GM12878 (cell line): ENCODE measurements around the gene TMEM86B. TPM values are rescaled to one million over a fixed set of nuclear protein-coding genes. Genes with fewer than 3 reads are reported as not detected.
"Not testable (repeated sequence)": the region's sequence is repeated elsewhere in the genome, so short reads cannot be mapped to it uniquely, and the experiment has no call there.

Experiments
- ATAC-seq: fragments of 200-7000 bp; cut with Tn5 transposase; 3 replicates; pipeline ENCODE4 v1.9.1; 2020; ENCODE audit warnings: mild to moderate bottlenecking, moderate library complexity
- BruUV-seq: library from RNA; stranded (reverse); fragments of 400-500 nt; replicated peaks from 2 replicates; lab custom pipeline; 2021; lab: Mats Ljungman, UMichigan
- CTCF ChIA-PET: fragments of 300-600 bp; sonication (Branson Sonifier 250); formaldehyde crosslinking; extraction: SDS; loops from one replicate; lab custom pipeline; 2021; ENCODE audit warnings: inconsistent platforms; lab: Yijun Ruan, JAX
- POLR2A ChIA-PET: fragments of 350-600 bp; formaldehyde crosslinking; extraction: SDS; loops from one replicate; lab custom pipeline; 2021; ENCODE audit warnings: inconsistent platforms; lab: Charles Lee
- RAD21 ChIA-PET: fragments of 300-600 bp; sonication (Branson Sonifier 250); formaldehyde crosslinking; loops from one replicate; lab custom pipeline; 2023; ENCODE audit warnings: antibody characterized with exemption; ENCODE audit not compliant: unreplicated experiment; lab: Charles Lee
- SMC1A ChIA-PET: fragments of 300-600 bp; sonication (Branson Sonifier 250); formaldehyde crosslinking; loops from one replicate; lab custom pipeline; 2023; ENCODE audit not compliant: unreplicated experiment, uncharacterized antibody; lab: Charles Lee
- DNase-seq: peaks from one replicate; pipeline ENCODE4 v3.0.0-alpha.2; 2011; ENCODE audit warnings: low read depth, low spot score
- FAIRE-seq: peaks from 3 replicates; lab custom pipeline; 2011; peaks lifted over from hg19 to GRCh38; lab: Jason Lieb, UNC
- H2AFZ ChIP-seq: 2 replicates; pipeline ENCODE4 v1.6.0; 2011; ENCODE audit warnings: low read depth, low read length, control low read depth; ENCODE audit not compliant: control insufficient read depth
- H3K27ac ChIP-seq: 2 replicates; pipeline ENCODE4 v1.5.1; 2011; ENCODE audit warnings: control low read depth; ENCODE audit not compliant: control insufficient read depth, insufficient read depth
- H3K27me3 ChIP-seq, 2 experiments: replicated peaks in 1 of 2; 2 replicates each; pipeline versions ENCODE4 v1.6.0 to v1.6.1; 2011; ENCODE audit warnings: low read length in 1 of 2; ENCODE audit not compliant: control insufficient read depth in 2 of 2, insufficient read depth in 2 of 2
- H3K36me3 ChIP-seq, 2 experiments: 2 replicates each; pipeline ENCODE4 v1.5.1; 2011; ENCODE audit warnings: low read length in 1 of 2; ENCODE audit not compliant: control insufficient read depth in 2 of 2, insufficient read depth in 2 of 2
- H3K4me1 ChIP-seq: 2 replicates; pipeline ENCODE4 v1.6.1; 2011; ENCODE audit warnings: mild to moderate bottlenecking, low read length, moderate library complexity, mixed read lengths; ENCODE audit not compliant: control insufficient read depth, insufficient read depth
- H3K4me2 ChIP-seq: 2 replicates; pipeline ENCODE4 v1.6.0; 2011; ENCODE audit warnings: control low read depth; ENCODE audit not compliant: control insufficient read depth, insufficient read depth
- H3K4me3 ChIP-seq: fragments of 200-600 bp; sonication (generic); 2 replicates; pipeline ENCODE4 v1.5.1; 2016
- H3K79me2 ChIP-seq: 2 replicates; pipeline ENCODE4 v1.6.0; 2011; ENCODE audit warnings: low read length; ENCODE audit not compliant: control insufficient read depth, insufficient read depth
- H3K9ac ChIP-seq: 2 replicates; pipeline ENCODE4 v1.8.0; 2011; ENCODE audit warnings: low read length, control low read depth, mixed read lengths; ENCODE audit not compliant: control insufficient read depth, insufficient read depth
- H3K9me3 ChIP-seq: replicated peaks from 3 replicates; pipeline ENCODE4 v1.5.1; 2011; ENCODE audit warnings: mild to moderate bottlenecking, low read length; ENCODE audit not compliant: control insufficient read depth, insufficient read depth
- H4K20me1 ChIP-seq: 2 replicates; pipeline ENCODE4 v1.6.0; 2011; ENCODE audit not compliant: control insufficient read depth, insufficient read depth
- CHD2 ChIP-seq: IDR thresholded peaks from 2 replicates; pipeline ENCODE4 v1.6.1; 2011; ENCODE audit warnings: low read depth, low read length, improper control_type of control experiment, borderline replicate concordance
- EP300 ChIP-seq, 2 experiments: fragments of 150-350 bp in 1 of 2; IDR thresholded peaks; 2 replicates each; pipeline ENCODE4 v1.6.1; 2011 to 2012; ENCODE audit warnings: low read depth in 2 of 2, low read length in 2 of 2, borderline replicate concordance in 1 of 2, improper control_type of control experiment in 1 of 2, inconsistent platforms in 1 of 2; ENCODE audit not compliant: control insufficient read depth in 1 of 2
- FOS ChIP-seq: IDR thresholded peaks from 3 replicates; pipeline ENCODE4 v1.6.1; 2011; ENCODE audit warnings: borderline replicate concordance; ENCODE audit not compliant: insufficient read length; ENCODE audit errors: extremely low read depth
- HCFC1 ChIP-seq: fragments of 150-350 bp; IDR thresholded peaks from 2 replicates; pipeline ENCODE4 v1.6.1; 2014; ENCODE audit warnings: low read length
- RCOR1 ChIP-seq: conservative IDR thresholded peaks from 2 replicates; pipeline ENCODE4 v1.6.1; 2012; ENCODE audit warnings: low read depth, low read length, improper control_type of control experiment
- TCF7 ChIP-seq: IDR thresholded peaks from 2 replicates; pipeline ENCODE4 v1.6.1; 2014; ENCODE audit warnings: antibody characterized with exemption, borderline replicate concordance
- WGBS: methylation state at CpG from one replicate; pipeline ENCODE4 v1.1.6; 2016; ENCODE audit warnings: low lambda C conversion rate; ENCODE audit not compliant: insufficient replicate concordance, insufficient coverage; ENCODE audit errors: missing lambda C conversion rate; 5-methylcytosine and 5-hydroxymethylcytosine counted together
- in situ Hi-C: fragments of 300-500 bp; cut with MboI; formaldehyde crosslinking; loops from 9 replicates; pipeline ENCODE4 v1.14.3; 2018; ENCODE audit warnings: mixed read lengths
- intact Hi-C: fragments of 100-400 bp; cut with micrococcal nuclease; formaldehyde crosslinking; loops from one replicate; pipeline ENCODE4 v1.14.2; 2022; ENCODE audit not compliant: unreplicated experiment
- polyA plus RNA-seq, 11 experiments: library from polyadenylated mRNA; depleted of rRNA in 4 of 11; unstranded in 6 of 11; stranded (reverse) in 5 of 11; fragments of >200 nt; fragmentation: Nextera tagmentation in 4 of 11; fragmentation: Illumina TruSeq in 1 of 11; extraction: Ambion mirVana in 4 of 11; extraction: Trizol in 1 of 11; gene quantifications; 1 replicate in 1 of 11; 2 replicates in 10 of 11; pipeline versions ENCODE4 v1.2.1 to v1.2.3, GENCODE V29; 2011 to 2016; ENCODE audit warnings: inconsistent platforms in 2 of 11, missing spikeins in 2 of 11, low read depth in 1 of 11
- total RNA-seq, 4 experiments: library from RNA; depleted of rRNA in 3 of 4; stranded (reverse); fragments of >200 nt in 3 of 4; fragmentation: Illumina TruSeq in 1 of 4; extraction: Trizol in 1 of 4; gene quantifications; 2 replicates each; pipeline versions ENCODE4 v1.2.1 to v1.2.3, GENCODE V29; 2013 to 2021
- TF ChIP-seq, protein P1 (sequence below), 3 experiments: IDR thresholded peaks in 2 of 3; conservative IDR thresholded peaks in 1 of 3; 2 replicates each; pipeline ENCODE4 v1.5.1; 2011; ENCODE audit warnings: low read depth in 3 of 3, low read length in 3 of 3, mild to moderate bottlenecking in 3 of 3, control low read depth in 2 of 3, moderate library complexity in 2 of 3, inconsistent platforms in 1 of 3, mixed read lengths in 1 of 3; ENCODE audit not compliant: control insufficient read depth in 2 of 3, insufficient read depth in 1 of 3; ENCODE audit errors: extremely low read depth in 1 of 3

Gene TMEM86B
- total and polyA plus RNA-seq, 10 of the 15 experiments (the other 5 are each of a cell fraction or from before 2014, with no cell fraction given) = 0.26 to 10.6 (median 1.8) TPM

DNA sequence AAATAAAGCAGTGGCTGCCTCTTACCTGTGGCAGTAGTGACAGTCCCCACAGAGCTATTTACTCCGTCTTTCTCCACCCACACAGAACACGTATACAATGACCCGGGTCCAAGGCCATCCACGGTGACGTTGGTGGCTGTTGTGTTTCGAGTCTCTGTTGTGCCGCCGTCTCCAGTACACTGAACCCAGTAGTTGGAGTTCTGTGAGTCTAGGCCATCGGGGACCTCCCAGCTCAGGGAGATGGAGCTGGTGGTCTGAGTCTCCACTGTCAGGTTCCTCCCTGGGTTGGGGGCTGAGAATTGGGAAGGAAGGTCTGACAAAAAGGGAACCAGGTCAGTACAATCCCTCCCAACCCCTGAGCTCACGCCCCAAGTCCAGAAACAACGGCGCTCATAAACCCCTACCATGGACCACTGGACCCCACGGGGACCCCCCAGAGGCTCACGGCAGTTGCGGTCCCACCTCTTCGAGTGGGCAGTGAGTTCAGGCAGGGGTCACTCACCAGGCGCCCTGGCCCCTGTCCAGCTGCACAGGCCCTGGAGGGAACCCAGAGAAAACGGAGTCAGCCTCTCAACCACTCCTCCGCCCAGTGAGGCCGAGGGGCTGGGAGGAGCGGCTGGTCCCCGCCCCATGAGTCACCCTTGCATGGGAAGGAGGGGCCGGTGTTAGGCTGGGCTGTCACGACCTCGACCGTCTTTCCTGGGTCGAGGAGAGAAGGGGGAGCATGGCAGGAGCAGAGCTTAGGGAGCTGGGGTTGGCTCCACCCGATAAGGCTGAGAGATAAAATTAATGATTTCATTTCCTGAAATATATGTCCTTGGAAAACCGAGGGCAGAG, 21.7 kb downstream of the TMEM86B start:
- Histone ChIP-seq H3K4me3 (no peak overlapping the region), H3K79me2 (no peaks in the 10 kb centered on the region), H4K20me1 (no peaks in the 10 kb centered on the region), H3K9ac (no peak overlapping the region), H3K27me3 (no peaks in the 10 kb centered on the region), H3K36me3 (no peaks in the 10 kb centered on the region), H3K9me3 (no peaks in the 10 kb centered on the region), H2AFZ (no peak overlapping the region), H3K27ac (no peak overlapping the region), H3K4me2 (no peak overlapping the region), H3K4me1 (no peaks in the 10 kb centered on the region)
- RAD21 ChIA-PET = no interaction called here
- intact Hi-C loops (no loop called here), in situ Hi-C loops (no loop called here)
- FAIRE-seq (no peak), DNase-seq (no peak), ATAC-seq (peak; percentile 83)
- SMC1A ChIA-PET = no interaction called here
- CTCF ChIA-PET = interaction anchor here (0.8 to 1.1 kb wide), 2 partner anchors 17 to 66 kb away, joined by 3 to 4 read pairs; no protein-coding TSS in a partner anchor
- POLR2A ChIA-PET = no interaction called here
- BruUV-seq = no TSS peak
- no peak for TF ChIP-seq CHD2
- no peak for TF ChIP-seq RCOR1
- TF ChIP-seq HCFC1 = no peak
- TF ChIP-seq FOS = no peak
- TF ChIP-seq EP300 (IDR thresholded peaks at IDR 0.05; ENCODE audit: borderline replicate concordance in 1 of 2, control insufficient read depth in 1 of 2, low read depth in 2 of 2, low read length in 2 of 2) = no peak
- TF ChIP-seq TCF7 = no peak
- WGBS = 35% methylated on average over 29 of the region's 29 CpGs

DNA sequence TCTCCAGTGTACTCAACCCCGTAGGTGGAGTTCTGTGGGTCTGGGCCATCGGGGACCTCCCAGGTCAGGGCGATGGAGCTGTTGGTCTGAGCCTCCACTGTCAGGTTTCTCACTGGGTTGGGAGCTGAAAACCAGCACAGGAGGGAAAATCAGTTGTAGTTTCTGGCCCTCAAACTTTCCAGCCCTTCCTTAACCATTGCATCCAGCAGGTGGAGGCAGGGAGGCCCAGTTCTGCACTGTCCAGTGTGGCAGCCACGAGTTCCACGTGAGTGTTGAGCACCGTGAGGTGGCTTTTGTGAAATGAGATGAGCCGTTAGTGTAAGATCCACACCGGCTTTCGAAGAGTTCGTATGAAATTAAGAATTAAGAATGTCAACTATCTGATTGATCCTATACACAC, 26.4 kb downstream of the TMEM86B start:
- H3K9ac ChIP-seq, H3K4me1 ChIP-seq, FAIRE-seq, RAD21 ChIA-PET, BruUV-seq, in situ Hi-C loops, H3K4me3 ChIP-seq, H3K4me2 ChIP-seq, ATAC-seq, SMC1A ChIA-PET, H2AFZ ChIP-seq, H4K20me1 ChIP-seq, H3K9me3 ChIP-seq, CTCF ChIA-PET, H3K79me2 ChIP-seq, H3K27me3 ChIP-seq, H3K27ac ChIP-seq, intact Hi-C loops, DNase-seq, H3K36me3 ChIP-seq: not testable (repeated sequence)
- WGBS = 37% methylated on average over 10 of the region's 10 CpGs
- POLR2A ChIA-PET = interaction anchor here (0.6 kb wide), 1 partner anchor 8 kb away, joined by 4 read pairs; no protein-coding TSS in a partner anchor
- TF ChIP-seq, protein P1, sequence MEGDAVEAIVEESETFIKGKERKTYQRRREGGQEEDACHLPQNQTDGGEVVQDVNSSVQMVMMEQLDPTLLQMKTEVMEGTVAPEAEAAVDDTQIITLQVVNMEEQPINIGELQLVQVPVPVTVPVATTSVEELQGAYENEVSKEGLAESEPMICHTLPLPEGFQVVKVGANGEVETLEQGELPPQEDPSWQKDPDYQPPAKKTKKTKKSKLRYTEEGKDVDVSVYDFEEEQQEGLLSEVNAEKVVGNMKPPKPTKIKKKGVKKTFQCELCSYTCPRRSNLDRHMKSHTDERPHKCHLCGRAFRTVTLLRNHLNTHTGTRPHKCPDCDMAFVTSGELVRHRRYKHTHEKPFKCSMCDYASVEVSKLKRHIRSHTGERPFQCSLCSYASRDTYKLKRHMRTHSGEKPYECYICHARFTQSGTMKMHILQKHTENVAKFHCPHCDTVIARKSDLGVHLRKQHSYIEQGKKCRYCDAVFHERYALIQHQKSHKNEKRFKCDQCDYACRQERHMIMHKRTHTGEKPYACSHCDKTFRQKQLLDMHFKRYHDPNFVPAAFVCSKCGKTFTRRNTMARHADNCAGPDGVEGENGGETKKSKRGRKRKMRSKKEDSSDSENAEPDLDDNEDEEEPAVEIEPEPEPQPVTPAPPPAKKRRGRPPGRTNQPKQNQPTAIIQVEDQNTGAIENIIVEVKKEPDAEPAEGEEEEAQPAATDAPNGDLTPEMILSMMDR (IDR thresholded peaks at IDR 0.05 in 2 of 3, conservative IDR thresholded peaks at IDR 0.05 in 1 of 3; ENCODE audit: control insufficient read depth in 2 of 3, extremely low read depth in 1 of 3, insufficient read depth in 1 of 3, low read depth in 3 of 3, low read length in 3 of 3) = 0 out of 6 replicates have a peak, but pooled peaks of 1 of the 3 experiments have one; percentile 9
